Hepatocyte (in vitro differentiated cells): ENCODE results near the gene TBCK.

Source experiments
- EZH2phosphoT487 ChIP-seq: fragments of 200-600 bp; sonication (generic); IDR thresholded peaks from one replicate; pipeline ENCODE4 v1.6.1; 2018; ENCODE audit warnings: antibody characterized with exemption, mild to moderate bottlenecking, low read depth, moderate library complexity; ENCODE audit not compliant: unreplicated experiment, severe bottlenecking
- TF ChIP-seq, protein P1 (sequence below): fragments of 200-600 bp; sonication (generic); IDR thresholded peaks from 2 replicates; pipeline ENCODE4 v1.5.1; 2016; ENCODE audit warnings: antibody characterized with exemption, mild to moderate bottlenecking; ENCODE audit not compliant: poor library complexity

DNA sequence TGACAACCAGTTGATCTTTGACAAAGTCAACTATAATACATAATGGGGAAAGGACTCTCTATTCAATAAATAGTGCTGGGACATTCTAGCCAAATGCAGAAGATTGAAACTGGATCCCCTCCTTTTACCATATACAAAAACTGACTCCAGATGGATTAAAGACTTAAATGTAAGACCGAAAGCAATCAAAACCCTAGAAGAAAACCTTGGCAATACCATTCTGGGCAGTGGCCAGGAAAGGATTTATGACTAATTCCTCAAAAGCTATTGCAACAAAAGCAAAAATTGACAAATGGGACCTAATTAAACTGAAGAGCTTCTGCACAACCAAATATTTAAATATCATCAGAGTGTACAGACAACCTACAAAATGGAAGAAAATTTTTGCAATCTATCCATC, 235.6 kb downstream of the TBCK start:
- TF ChIP-seq EZH2phosphoT487: no peak
- TF ChIP-seq, protein P1, sequence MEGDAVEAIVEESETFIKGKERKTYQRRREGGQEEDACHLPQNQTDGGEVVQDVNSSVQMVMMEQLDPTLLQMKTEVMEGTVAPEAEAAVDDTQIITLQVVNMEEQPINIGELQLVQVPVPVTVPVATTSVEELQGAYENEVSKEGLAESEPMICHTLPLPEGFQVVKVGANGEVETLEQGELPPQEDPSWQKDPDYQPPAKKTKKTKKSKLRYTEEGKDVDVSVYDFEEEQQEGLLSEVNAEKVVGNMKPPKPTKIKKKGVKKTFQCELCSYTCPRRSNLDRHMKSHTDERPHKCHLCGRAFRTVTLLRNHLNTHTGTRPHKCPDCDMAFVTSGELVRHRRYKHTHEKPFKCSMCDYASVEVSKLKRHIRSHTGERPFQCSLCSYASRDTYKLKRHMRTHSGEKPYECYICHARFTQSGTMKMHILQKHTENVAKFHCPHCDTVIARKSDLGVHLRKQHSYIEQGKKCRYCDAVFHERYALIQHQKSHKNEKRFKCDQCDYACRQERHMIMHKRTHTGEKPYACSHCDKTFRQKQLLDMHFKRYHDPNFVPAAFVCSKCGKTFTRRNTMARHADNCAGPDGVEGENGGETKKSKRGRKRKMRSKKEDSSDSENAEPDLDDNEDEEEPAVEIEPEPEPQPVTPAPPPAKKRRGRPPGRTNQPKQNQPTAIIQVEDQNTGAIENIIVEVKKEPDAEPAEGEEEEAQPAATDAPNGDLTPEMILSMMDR: no peak
